GM23338 (cell line): ENCODE data around the gene CELSR1. TPM values are rescaled to one million over a fixed set of nuclear protein-coding genes. Genes with fewer than 3 reads are reported as not detected.

Source experiments
- ATAC-seq: fragments of 200-7000 bp; cut with Tn5 transposase; 3 replicates; pipeline ENCODE4 v1.9.1; 2020
- DNase-seq: peaks from one replicate; pipeline ENCODE4 v3.0.0-alpha.2; 2015; ENCODE audit warnings: low spot score
- H2AFZ ChIP-seq: fragments of 200-600 bp; sonication (generic); 2 replicates; pipeline ENCODE4 v1.8.0; 2016; ENCODE audit warnings: antibody characterized with exemption, mild to moderate bottlenecking, moderate library complexity
- H3F3A ChIP-seq: fragments of 200-600 bp; sonication (generic); replicated peaks from 2 replicates; pipeline ENCODE4 v1.8.0; 2017; ENCODE audit warnings: antibody characterized with exemption, mixed run types, low read depth
- H3K27ac ChIP-seq: fragments of 200-600 bp; sonication (generic); 2 replicates; pipeline ENCODE4 v1.6.1; 2016; ENCODE audit warnings: low read depth
- H3K27me3 ChIP-seq: fragments of 200-600 bp; sonication (generic); 2 replicates; pipeline ENCODE4 v1.8.0; 2016; ENCODE audit warnings: mild to moderate bottlenecking, mixed run types, moderate library complexity; ENCODE audit not compliant: insufficient read depth
- H3K36me3 ChIP-seq: fragments of 200-600 bp; sonication (generic); 2 replicates; pipeline ENCODE4 v1.8.0; 2016; ENCODE audit warnings: mild to moderate bottlenecking; ENCODE audit not compliant: insufficient read depth
- H3K4me1 ChIP-seq: fragments of 200-600 bp; sonication (generic); 2 replicates; pipeline ENCODE4 v1.8.0; 2016; ENCODE audit warnings: mild to moderate bottlenecking, moderate library complexity; ENCODE audit not compliant: insufficient read depth
- H3K4me2 ChIP-seq: fragments of 200-600 bp; sonication (generic); 2 replicates; pipeline ENCODE4 v1.7.1; 2017; ENCODE audit warnings: mixed run types
- H3K4me3 ChIP-seq: fragments of 200-600 bp; sonication (generic); 2 replicates; pipeline ENCODE4 v1.6.1; 2016; ENCODE audit warnings: mixed run types
- H3K79me2 ChIP-seq: fragments of 200-600 bp; sonication (generic); replicated peaks from 2 replicates; pipeline ENCODE4 v1.8.0; 2017; ENCODE audit warnings: mild to moderate bottlenecking; ENCODE audit not compliant: insufficient read depth
- H3K9me2 ChIP-seq: fragments of 200-600 bp; sonication (generic); 2 replicates; pipeline ENCODE4 v1.8.0; 2017; ENCODE audit not compliant: insufficient read depth
- H4K20me1 ChIP-seq: fragments of 200-600 bp; sonication (generic); replicated peaks from 2 replicates; pipeline ENCODE4 v1.8.0; 2017; ENCODE audit warnings: mild to moderate bottlenecking; ENCODE audit not compliant: insufficient read depth
- H3K27ac Mint-ChIP-seq: 2 replicates; pipeline ENCODE4 v1.8.0; 2020; ENCODE audit warnings: inconsistent platforms, mild to moderate bottlenecking, moderate library complexity, mixed read lengths
- H3K27me3 Mint-ChIP-seq: 3 replicates; pipeline ENCODE4 v1.8.0; 2022; ENCODE audit warnings: low read depth, mild to moderate bottlenecking, moderate library complexity, mixed read lengths, inconsistent platforms; ENCODE audit not compliant: insufficient read depth, poor library complexity
- H3K36me3 Mint-ChIP-seq: 3 replicates; pipeline ENCODE4 v1.8.0; 2021; ENCODE audit warnings: low read depth, mild to moderate bottlenecking, inconsistent platforms, moderate library complexity, mixed read lengths
- H3K4me1 Mint-ChIP-seq: 3 replicates; pipeline ENCODE4 v1.8.0; 2020; ENCODE audit warnings: mild to moderate bottlenecking, inconsistent platforms, mixed read lengths
- H3K4me3 Mint-ChIP-seq: 3 replicates; pipeline ENCODE4 v1.8.0; 2021; ENCODE audit warnings: moderate library complexity, mild to moderate bottlenecking, inconsistent platforms, mixed read lengths
- H3K9me3 Mint-ChIP-seq: 3 replicates; pipeline ENCODE4 v1.8.0; 2020; ENCODE audit warnings: moderate library complexity, mild to moderate bottlenecking, inconsistent platforms, mixed read lengths
- CREB1 ChIP-seq: fragments of 250-450 bp; sonication (Bioruptor Pico); IDR thresholded peaks from 2 replicates; pipeline ENCODE4 v1.5.0; 2020; ENCODE audit warnings: low read depth, mild to moderate bottlenecking, moderate library complexity
- CTCF ChIP-seq, 2 experiments: fragments of 200-600 bp in 1 of 2; sonication (generic) in 1 of 2; conservative IDR thresholded peaks; 2 replicates each; pipeline versions ENCODE4 v1.5.1 to v1.6.1; 2016 to 2017; ENCODE audit warnings: antibody characterized with exemption in 2 of 2, low read depth in 2 of 2, mild to moderate bottlenecking in 2 of 2, moderate library complexity in 1 of 2
- ETS1 ChIP-seq: IDR thresholded peaks from 2 replicates; pipeline ENCODE4 v1.6.1; 2016; ENCODE audit warnings: antibody characterized with exemption
- EZH2 ChIP-seq: fragments of 200-600 bp; sonication (generic); IDR thresholded peaks from one replicate; pipeline ENCODE4 v1.8.0; 2017; ENCODE audit warnings: antibody characterized with exemption, mild to moderate bottlenecking, low read depth; ENCODE audit not compliant: unreplicated experiment
- EZH2phosphoT487 ChIP-seq: fragments of 200-600 bp; sonication (generic); IDR thresholded peaks from one replicate; pipeline ENCODE4 v1.8.1; 2018; ENCODE audit warnings: antibody characterized with exemption; ENCODE audit not compliant: unreplicated experiment
- JUNB ChIP-seq: IDR thresholded peaks from one replicate; pipeline ENCODE4 v1.6.1; 2016; ENCODE audit warnings: antibody characterized with exemption; ENCODE audit not compliant: unreplicated experiment
- NANOG ChIP-seq: IDR thresholded peaks from 2 replicates; pipeline ENCODE4 v1.6.1; 2016; ENCODE audit warnings: antibody characterized with exemption, borderline replicate concordance
- POLR2AphosphoS5 ChIP-seq: IDR thresholded peaks from 2 replicates; pipeline ENCODE4 v1.6.1; 2016; ENCODE audit warnings: antibody characterized with exemption, low read depth
- REST ChIP-seq: IDR thresholded peaks from one replicate; pipeline ENCODE4 v1.6.1; 2018; ENCODE audit warnings: antibody characterized with exemption; ENCODE audit not compliant: unreplicated experiment
- STAT1 ChIP-seq: IDR thresholded peaks from one replicate; pipeline ENCODE4 v1.6.1; 2016; ENCODE audit warnings: antibody characterized with exemption; ENCODE audit not compliant: unreplicated experiment
- ZNF114 ChIP-seq: fragments of 250-450 bp; sonication (Bioruptor Pico); IDR thresholded peaks from 2 replicates; pipeline ENCODE4 v1.5.0; 2020; ENCODE audit warnings: mild to moderate bottlenecking, moderate library complexity
- ZNF331 ChIP-seq: fragments of 250-450 bp; sonication (Bioruptor Pico); IDR thresholded peaks from 2 replicates; pipeline ENCODE4 v1.5.0; 2020; ENCODE audit warnings: low read depth, mild to moderate bottlenecking, moderate library complexity
- ZNF462 ChIP-seq: fragments of 250-450 bp; sonication (Bioruptor Pico); IDR thresholded peaks from 2 replicates; pipeline ENCODE4 v1.5.0; 2020; ENCODE audit warnings: mild to moderate bottlenecking, moderate library complexity
- polyA plus RNA-seq: library from polyadenylated mRNA; unstranded; fragments of >200 nt; fragmentation: Nextera tagmentation; extraction: Ambion mirVana; gene quantifications from 2 replicates; pipeline ENCODE4 v1.2.1, GENCODE V29; 2016
- total RNA-seq: library from RNA; depleted of rRNA; stranded (reverse); fragments of >200 nt; shearing (Covaris generic); gene quantifications from 2 replicates; pipeline ENCODE4 v1.2.3, GENCODE V29; 2014

The CELSR1 gene
- total and polyA plus RNA-seq, 2 experiments from 2014 or later, result 4.8 to 20.4 TPM

GRCh38 chr22:46360891-46361290 is 176.5 kb downstream of the CELSR1 start:
- DNase-seq, result no peak
- Histone ChIP-seq H3K27ac (no peak overlapping the region), H3K4me3 (no peak overlapping the region), H3K79me2 (no peaks in the 10 kb centered on the region), H3K9me2 (no peaks in the 10 kb centered on the region), H3K4me1 (no peaks in the 10 kb centered on the region), H4K20me1 (peaks cover 5% of the 10 kb centered on the region; the same call in 1 of the 2 replicates), H2AFZ (no peak overlapping the region), H3K27me3 (no peaks in the 10 kb centered on the region), H3K36me3 (no peaks in the 10 kb centered on the region), H3F3A (no peaks in the 10 kb centered on the region), H3K4me2 (no peak overlapping the region)
- ATAC-seq, result no peak
- Mint-ChIP-seq H3K36me3 (peaks cover 25% of the 10 kb centered on the region), H3K4me3 (no peak overlapping the region), H3K27ac (no peak overlapping the region), H3K27me3 (peaks cover 2% of the 10 kb centered on the region), H3K9me3 (peaks cover 2% of the 10 kb centered on the region; the same call in 1 of the 3 replicates), H3K4me1 (no peaks in the 10 kb centered on the region; the same call in 1 of the 3 replicates)
- TF ChIP-seq NANOG (no peak), POLR2AphosphoS5 (no peak), JUNB (no peak), ZNF114 (CRISPR knock-in tag) (no peak), CTCF (conservative IDR thresholded peaks at IDR 0.05; ENCODE audit: low read depth in 2 of 2) (no peak), EZH2phosphoT487 (no peak), CREB1 (CRISPR knock-in tag) (no peak), ZNF331 (no peak), STAT1 (no peak), ETS1 (no peak), REST (no peak), EZH2 (no peak), ZNF462 (CRISPR knock-in tag) (no peak)
